Measurements from ENCODE around the gene VPS51.

DNA sequence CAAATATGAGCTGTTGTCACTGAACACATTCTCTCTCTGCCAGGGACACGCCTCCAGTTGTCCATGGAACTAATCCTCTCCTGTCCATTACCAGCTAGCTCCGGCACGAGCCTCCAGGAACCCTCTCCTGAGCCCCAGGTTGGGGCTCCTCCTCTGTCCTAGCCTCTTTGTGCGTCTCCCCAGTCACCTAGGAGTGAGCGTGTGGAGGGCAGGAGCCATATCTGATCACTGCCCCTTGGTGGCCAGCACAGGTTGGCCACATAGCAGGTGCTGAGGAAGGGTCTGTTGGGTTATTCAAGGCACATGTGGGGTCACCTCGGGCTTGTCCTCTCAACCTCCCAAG, 35.9 kb downstream of the VPS51 start:
- TF ChIP-seq POLR2A (IDR thresholded peaks at IDR 0.05) = no peak
- TF ChIP-seq, protein P1, sequence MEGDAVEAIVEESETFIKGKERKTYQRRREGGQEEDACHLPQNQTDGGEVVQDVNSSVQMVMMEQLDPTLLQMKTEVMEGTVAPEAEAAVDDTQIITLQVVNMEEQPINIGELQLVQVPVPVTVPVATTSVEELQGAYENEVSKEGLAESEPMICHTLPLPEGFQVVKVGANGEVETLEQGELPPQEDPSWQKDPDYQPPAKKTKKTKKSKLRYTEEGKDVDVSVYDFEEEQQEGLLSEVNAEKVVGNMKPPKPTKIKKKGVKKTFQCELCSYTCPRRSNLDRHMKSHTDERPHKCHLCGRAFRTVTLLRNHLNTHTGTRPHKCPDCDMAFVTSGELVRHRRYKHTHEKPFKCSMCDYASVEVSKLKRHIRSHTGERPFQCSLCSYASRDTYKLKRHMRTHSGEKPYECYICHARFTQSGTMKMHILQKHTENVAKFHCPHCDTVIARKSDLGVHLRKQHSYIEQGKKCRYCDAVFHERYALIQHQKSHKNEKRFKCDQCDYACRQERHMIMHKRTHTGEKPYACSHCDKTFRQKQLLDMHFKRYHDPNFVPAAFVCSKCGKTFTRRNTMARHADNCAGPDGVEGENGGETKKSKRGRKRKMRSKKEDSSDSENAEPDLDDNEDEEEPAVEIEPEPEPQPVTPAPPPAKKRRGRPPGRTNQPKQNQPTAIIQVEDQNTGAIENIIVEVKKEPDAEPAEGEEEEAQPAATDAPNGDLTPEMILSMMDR (IDR thresholded peaks at IDR 0.05) = no peak
